ENCODE results near the gene RIMBP2.

The RIMBP2 gene

DNA sequence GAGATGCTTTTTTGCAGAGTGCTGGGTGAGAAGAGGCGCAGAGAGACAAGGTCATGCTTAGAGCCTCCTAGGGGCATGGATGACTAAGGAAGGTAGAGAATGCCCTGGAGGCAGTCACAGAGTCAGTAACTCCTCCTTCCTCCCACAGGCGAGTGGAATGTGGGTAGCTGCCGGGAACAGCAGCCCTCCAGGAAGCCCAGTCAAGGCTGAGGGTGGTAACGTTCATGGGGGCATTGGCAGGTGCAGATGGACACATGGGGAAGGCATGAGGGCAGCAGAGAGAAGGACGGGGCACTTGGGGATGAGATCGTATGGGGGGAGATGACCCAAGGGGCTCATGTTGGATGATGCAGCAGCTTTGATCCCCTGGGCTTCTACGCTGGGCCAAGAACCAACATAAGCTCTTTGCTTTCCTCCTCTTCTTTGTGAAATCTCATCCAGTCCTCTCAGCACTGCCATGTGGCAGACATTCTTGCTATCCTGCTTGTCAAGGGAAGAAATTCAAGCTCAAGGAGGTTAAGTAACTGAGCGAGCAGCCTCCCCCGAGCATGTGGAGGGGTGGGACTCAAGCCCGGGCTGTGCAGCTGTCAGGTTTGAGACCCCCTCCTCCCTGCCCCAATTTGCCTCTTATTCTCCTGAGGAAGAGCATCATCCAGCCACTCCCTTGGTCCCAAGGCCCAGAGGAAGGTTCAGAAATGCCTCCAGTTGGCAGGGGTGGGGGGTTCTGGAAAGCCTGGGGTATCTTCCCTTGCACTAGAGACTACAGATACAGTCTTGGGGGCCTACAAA lies 190.5 kb downstream of the RIMBP2 start:
- TF ChIP-seq, protein P1, sequence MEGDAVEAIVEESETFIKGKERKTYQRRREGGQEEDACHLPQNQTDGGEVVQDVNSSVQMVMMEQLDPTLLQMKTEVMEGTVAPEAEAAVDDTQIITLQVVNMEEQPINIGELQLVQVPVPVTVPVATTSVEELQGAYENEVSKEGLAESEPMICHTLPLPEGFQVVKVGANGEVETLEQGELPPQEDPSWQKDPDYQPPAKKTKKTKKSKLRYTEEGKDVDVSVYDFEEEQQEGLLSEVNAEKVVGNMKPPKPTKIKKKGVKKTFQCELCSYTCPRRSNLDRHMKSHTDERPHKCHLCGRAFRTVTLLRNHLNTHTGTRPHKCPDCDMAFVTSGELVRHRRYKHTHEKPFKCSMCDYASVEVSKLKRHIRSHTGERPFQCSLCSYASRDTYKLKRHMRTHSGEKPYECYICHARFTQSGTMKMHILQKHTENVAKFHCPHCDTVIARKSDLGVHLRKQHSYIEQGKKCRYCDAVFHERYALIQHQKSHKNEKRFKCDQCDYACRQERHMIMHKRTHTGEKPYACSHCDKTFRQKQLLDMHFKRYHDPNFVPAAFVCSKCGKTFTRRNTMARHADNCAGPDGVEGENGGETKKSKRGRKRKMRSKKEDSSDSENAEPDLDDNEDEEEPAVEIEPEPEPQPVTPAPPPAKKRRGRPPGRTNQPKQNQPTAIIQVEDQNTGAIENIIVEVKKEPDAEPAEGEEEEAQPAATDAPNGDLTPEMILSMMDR (IDR thresholded peaks at IDR 0.05; ENCODE audit: borderline replicate concordance, insufficient read depth, low read depth, low read length), result no peak
- H3K4me3 ChIP-seq (ENCODE audit: low read depth, low read length), result no peak overlapping the region

DNA sequence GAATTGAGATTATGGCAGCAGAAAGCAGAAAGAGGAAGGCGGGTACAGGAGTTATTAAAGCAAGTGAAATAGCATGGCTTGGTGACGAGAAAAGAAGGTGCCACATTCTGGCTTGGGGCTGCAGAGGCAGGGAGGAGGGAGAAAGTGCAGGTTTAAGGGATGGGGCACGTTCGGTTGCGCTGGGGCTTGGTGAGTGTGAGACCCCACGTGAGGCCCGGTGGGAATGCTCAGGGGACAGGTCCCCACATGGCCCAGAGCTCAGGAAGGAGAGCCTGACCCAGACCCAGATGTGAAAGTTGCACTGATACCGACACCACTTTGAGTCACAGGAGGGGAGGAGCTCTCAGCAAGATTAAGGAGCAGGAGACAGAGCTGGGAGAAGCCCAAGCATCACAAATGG lies 191.3 kb downstream of the RIMBP2 start:
- TF ChIP-seq, protein P1 (IDR thresholded peaks at IDR 0.05; ENCODE audit: borderline replicate concordance, insufficient read depth, low read depth, low read length), result no peak
- no peak overlapping the region for H3K4me3 ChIP-seq (ENCODE audit: low read depth, low read length)

DNA sequence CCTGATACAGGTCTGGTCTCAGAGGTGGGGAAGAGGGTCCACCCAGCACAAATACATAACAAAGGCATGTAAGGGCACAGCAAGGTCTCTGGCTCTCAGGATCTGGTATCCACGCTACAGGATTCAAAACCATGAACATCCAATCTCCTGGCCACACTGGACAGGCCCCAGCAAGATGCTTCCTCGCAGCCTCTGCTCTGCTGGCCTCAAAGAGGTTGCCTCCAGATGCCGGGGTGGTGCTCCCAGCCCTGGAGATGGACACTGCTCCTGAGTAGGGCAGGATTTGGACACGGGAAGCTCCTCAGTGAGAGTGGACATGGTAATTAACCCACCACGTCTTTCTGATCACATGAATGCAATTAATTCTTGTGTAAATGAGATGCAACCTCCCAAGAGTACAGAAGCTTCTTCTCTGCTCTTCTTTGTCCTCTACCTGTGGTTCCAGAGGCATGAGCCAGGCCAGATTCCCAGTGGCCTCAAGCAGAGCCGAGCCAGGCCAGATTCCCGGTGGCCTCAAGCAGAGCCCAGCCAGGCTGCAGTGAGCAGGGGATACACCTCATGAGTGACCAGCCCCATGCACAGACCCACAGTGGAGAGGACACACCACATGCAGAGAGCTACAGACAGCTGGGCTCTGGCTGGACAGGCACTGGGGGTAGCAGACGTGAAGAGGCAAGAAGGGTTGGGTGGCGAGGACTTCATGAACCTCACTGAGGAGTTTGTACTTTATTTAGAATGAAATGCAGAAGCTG lies 192.1 kb downstream of the RIMBP2 start:
- TF ChIP-seq, protein P1 (IDR thresholded peaks at IDR 0.05; ENCODE audit: borderline replicate concordance, insufficient read depth, low read depth, low read length), result no peak
- H3K4me3 ChIP-seq (ENCODE audit: low read depth, low read length), result no peak overlapping the region

DNA sequence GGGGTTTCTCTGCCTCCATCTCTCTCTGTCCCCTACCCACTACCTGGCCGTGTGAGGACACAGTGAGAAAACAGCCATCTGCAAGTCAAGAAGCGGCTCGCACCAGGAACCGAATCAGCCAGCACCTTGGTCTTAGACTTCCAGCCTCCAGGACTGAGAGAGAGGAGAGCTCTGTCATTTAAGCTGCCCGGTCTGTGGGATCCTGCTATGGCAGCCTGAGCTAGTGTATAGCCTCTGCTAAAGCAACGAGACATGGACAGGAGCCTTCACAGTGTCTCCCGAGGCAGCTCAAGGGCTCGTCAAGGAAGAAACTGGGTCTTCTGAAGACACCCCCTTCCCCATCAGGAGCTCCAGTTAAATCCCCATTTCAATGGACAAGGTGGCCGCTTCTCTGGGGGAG lies 192.9 kb downstream of the RIMBP2 start:
- no peak overlapping the region for H3K4me3 ChIP-seq (ENCODE audit: low read depth, low read length)
- TF ChIP-seq, protein P1 (IDR thresholded peaks at IDR 0.05; ENCODE audit: borderline replicate concordance, insufficient read depth, low read depth, low read length), result no peak

DNA sequence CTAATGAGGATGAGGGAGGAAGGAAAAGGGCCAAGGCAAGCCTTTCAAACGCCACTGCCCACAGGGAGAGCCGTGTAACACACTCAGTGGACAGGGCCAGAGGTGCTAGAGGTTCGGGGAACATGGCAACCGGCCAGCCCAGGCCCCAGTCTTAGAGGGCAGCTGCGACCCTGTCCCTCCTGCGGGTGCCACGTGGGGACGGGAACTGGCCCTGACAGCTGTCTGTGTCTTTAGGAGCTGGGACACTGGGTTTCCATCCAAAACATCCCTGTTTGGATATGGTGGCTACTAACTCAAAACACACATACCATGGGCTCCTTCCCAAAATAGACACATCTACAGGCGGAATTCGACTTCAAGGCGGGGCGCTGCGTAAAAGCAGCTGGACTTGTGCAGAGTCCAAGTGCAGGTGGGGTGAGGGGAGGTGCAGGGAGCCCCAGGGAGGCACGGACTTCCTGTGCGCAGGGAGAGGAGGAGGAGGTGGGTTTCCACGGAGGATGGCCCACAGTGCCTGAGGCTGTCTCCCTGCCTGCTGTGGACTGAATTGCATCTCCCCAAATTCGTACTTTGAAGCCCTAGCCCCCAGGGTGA lies 193.8 kb downstream of the RIMBP2 start:
- no peak overlapping the region for H3K4me3 ChIP-seq (ENCODE audit: low read depth, low read length)
- TF ChIP-seq, protein P1 (IDR thresholded peaks at IDR 0.05; ENCODE audit: borderline replicate concordance, insufficient read depth, low read depth, low read length), result no peak

DNA sequence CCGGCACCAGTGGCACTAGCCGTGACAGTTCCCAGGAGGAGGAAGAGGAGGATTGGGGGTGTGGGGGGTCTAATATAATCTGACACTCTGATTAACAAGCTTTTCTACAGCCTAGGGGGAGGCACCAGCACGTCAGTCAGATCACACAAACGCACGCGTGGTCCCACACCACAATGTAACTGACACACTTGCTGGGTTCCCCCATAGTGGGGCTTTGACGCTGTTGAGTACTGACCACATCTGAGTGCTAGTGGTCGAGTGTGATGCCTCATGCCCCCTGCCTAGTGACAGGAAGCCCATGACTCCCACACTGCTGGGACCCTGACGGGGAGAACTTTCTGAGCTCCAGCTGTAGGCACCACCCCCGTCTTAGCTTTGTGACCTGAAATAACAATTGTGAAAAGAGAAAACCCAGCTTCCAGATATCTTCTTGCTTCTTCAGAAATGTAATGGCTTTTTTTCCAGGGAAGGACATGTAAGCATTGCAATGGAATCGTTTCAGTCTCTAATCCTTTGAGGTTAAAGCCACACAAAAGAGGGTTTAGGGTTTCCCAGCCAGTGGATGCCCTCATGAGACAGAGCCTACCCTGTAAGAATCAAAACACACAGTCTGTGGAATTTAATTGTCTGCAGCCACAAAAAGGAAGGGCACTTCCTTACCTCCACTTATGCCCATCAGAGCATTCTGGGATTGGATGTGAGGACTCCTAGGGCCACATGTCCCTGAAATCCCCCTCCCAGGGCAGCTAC lies 194.5 kb downstream of the RIMBP2 start:
- TF ChIP-seq, protein P1 (IDR thresholded peaks at IDR 0.05; ENCODE audit: borderline replicate concordance, insufficient read depth, low read depth, low read length), result no peak
- no peak overlapping the region for H3K4me3 ChIP-seq (ENCODE audit: low read depth, low read length)

Data from GM12875 (cell line).